Hepatocyte (in vitro differentiated cells): ENCODE measurements around the gene SPACA9.

ENCODE experiments used
- EZH2 ChIP-seq: fragments of 200-600 bp; sonication (generic); IDR thresholded peaks from 2 replicates; pipeline ENCODE4 v1.6.1; 2016; ENCODE audit warnings: antibody characterized with exemption, mild to moderate bottlenecking, borderline replicate concordance
- EZH2phosphoT487 ChIP-seq: fragments of 200-600 bp; sonication (generic); IDR thresholded peaks from one replicate; pipeline ENCODE4 v1.6.1; 2018; ENCODE audit warnings: antibody characterized with exemption, mild to moderate bottlenecking, low read depth, moderate library complexity; ENCODE audit not compliant: unreplicated experiment, severe bottlenecking
- TF ChIP-seq, protein P1 (sequence below): fragments of 200-600 bp; sonication (generic); IDR thresholded peaks from 2 replicates; pipeline ENCODE4 v1.5.1; 2016; ENCODE audit warnings: antibody characterized with exemption, mild to moderate bottlenecking; ENCODE audit not compliant: poor library complexity

DNA sequence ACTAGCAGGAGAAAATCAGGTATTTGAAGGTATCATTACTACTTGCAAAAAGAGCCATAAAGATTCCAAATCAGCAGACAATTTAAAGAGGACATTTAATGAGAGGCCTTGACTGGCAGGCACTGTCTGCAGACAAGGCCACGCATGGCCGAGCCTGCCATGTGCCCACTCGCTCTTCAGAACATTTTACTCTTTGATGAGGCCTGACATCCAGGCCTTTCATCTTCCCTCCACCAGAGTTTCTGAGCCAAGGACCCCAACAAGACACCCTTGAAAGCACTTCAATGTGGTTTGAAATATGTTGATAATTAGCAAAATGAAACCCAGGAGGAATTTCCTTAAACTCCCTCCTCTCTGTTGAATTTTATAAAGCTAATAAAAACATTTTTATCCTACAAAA, 17.0 kb upstream of the SPACA9 start:
- TF ChIP-seq, protein P1, sequence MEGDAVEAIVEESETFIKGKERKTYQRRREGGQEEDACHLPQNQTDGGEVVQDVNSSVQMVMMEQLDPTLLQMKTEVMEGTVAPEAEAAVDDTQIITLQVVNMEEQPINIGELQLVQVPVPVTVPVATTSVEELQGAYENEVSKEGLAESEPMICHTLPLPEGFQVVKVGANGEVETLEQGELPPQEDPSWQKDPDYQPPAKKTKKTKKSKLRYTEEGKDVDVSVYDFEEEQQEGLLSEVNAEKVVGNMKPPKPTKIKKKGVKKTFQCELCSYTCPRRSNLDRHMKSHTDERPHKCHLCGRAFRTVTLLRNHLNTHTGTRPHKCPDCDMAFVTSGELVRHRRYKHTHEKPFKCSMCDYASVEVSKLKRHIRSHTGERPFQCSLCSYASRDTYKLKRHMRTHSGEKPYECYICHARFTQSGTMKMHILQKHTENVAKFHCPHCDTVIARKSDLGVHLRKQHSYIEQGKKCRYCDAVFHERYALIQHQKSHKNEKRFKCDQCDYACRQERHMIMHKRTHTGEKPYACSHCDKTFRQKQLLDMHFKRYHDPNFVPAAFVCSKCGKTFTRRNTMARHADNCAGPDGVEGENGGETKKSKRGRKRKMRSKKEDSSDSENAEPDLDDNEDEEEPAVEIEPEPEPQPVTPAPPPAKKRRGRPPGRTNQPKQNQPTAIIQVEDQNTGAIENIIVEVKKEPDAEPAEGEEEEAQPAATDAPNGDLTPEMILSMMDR, result no peak
- no peak for TF ChIP-seq EZH2phosphoT487
- TF ChIP-seq EZH2, result no peak
